ENCODE data around the gene DIRAS1.

DIRAS1 gene, protein sequence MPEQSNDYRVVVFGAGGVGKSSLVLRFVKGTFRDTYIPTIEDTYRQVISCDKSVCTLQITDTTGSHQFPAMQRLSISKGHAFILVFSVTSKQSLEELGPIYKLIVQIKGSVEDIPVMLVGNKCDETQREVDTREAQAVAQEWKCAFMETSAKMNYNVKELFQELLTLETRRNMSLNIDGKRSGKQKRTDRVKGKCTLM

DNA sequence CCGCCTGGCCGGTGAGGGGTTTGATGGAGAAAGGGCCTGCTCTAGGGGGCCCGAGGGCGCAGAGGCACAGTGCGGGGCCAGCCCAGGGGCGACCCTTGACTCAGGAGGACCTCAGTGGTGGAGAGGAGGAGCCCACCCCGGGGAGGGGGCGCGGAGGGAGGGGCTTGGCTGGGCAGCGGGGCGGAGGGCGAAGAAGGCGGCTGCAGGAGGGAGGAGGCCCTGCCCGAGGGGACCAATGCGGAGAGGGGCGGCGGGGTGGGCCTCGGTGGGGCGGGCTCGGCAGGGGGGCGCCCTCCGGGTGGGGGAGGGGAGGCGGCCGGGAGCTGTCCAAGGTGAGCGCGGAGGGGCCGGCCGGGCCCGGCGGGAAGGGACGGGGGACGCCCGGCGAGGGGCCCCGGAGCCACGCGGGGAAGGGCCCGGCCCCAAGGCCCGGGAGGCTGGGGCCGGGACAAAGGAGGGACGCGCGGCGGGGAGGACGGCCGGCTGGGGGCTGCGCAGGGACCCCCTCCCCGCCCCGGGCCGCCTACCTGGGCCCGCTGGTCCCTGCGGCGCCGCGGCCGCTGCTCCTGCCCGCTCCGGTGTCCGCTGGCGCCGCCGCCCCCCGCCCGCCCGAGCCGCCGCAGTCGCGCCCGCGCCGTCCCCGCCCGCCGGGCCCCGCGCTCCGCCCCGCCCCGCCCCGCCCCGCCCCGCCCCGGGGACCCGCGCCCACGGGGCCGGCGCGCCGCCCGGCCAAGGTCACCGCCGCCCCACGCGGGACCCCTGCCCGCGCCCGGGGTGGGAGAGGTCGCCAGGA, at the start of gene DIRAS1:
Gene DIRAS1 (minus strand): TSS at position 596 of the 793 bp plus-strand sequence. CDS start 3,566 bp downstream, outside the sequence.
- DNase-seq = no peak

DNA sequence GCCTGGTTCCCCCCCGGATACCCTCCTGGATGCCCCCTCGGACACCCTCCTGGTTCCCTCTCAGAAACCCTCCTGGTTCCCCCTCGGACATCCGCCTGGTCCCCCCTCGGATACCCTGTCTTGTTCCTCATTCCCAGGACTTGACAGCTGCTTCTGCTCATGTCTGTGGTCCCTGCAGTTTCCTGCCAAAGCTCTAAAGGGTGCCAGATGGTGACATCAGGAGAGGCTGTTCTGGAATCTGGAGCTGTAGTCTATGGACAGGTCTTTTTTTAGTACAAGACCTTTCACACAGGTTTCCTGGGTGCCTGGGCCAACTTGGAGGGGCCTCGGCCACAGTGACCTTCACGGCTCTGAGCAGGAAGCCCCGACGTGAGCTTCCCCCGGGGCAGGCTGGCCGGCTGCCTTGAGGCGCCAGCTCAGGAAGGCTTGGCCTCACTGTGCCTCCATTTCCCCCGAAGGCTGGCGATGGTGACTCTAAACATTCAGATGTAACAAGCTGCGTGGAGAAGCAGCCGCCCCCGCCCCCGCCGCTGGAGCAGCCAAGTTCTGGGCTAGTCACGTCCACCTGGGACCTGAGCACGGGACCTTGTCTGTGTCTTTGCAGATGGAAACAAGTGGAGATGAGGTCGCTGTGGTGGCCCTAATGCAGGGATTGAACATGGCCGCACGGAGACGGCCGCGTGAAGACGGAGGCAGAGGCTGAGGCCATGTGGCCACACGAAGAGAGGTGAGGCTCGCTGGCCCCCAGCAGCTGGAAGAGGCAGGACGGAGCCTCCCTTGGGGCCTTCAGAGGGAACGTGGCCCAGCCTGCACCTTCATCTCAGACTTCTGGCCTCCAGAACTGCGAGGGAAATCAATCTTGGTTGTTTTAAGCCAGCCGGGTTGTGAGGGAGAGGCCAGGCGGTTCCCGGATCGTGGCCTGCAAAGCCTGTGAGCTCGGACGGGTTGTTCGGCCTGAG, 49.2 kb upstream of the DIRAS1 start:
- DNase-seq = no peak

DNA sequence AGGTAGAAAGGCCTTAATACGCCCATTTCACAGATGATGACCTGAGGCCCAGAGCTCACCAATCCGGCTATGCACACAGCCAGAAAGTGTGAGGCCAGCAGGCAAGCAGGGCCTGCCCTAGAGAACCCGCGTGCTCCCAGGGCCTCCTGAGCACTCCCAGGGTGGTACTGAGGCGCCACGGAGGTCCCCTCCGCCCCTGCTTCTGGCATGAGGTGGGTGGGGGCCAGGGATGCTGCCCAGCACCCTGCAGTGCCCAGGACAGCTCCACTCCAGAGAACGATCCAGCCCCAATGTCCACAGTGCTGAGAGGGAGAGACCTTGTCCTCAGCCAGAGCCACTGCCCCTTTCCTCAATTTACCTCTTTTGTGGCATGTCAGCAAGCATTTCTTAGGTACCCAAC, 48.0 kb upstream of the DIRAS1 start:
- DNase-seq = no peak

DNA sequence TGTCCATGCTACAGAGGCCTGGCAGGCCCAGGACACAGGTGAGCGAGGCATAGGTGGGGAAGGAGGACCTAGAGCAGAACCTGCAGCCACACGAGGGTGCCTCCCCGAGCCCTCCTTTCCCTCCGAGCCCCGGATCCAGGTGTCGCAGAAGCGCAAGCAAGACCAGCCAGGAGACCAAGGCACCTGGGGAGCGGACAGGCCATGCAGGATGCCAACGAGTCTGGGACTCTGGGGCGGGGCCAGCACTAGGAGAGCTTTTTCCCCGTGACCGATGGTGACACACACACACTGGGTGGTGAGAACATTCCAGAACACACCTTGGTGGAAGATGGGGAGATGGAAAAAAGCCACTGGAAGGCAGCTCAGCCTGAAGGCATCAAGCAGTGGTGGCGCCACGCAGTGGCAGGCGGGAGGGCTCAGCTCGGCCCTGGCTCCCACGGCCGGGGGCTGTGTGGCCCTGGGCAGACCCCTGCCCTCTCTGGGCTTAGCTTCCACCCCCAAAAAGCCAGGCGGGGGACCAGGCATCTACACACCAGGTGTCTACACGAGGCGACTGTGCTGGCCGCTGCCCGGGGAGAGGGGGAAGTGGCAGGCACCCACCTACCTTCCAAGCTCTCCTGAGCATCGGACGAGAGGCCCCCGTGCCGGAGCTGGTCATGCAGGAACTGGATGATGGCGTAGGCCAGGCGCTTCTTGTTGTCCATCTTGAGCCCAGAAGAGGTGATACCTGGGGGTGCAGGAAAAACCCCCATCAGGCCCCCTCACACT, 47.4 kb upstream of the DIRAS1 start:
- no peak for DNase-seq

DNA sequence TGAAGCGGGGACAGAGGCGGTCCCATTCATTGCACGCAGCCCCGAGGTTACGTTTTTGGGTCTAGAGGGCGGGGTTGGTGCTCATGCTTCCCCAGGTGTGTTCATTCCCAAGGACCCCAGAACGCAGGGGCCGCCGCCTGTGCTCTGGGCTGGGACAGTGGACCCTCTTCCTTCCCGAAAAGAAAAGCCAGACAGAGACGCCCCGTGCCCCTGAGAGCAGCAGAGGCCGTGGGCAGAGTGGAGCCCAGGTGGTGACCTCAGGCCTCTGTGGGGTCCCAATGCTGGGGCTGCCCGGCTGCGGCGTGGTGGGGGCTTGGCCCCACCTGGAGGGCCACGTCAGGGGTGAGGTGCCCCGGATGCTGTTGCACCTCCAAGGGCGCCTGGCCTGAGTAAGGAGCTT, 46.5 kb upstream of the DIRAS1 start:
- no peak for DNase-seq

DNA sequence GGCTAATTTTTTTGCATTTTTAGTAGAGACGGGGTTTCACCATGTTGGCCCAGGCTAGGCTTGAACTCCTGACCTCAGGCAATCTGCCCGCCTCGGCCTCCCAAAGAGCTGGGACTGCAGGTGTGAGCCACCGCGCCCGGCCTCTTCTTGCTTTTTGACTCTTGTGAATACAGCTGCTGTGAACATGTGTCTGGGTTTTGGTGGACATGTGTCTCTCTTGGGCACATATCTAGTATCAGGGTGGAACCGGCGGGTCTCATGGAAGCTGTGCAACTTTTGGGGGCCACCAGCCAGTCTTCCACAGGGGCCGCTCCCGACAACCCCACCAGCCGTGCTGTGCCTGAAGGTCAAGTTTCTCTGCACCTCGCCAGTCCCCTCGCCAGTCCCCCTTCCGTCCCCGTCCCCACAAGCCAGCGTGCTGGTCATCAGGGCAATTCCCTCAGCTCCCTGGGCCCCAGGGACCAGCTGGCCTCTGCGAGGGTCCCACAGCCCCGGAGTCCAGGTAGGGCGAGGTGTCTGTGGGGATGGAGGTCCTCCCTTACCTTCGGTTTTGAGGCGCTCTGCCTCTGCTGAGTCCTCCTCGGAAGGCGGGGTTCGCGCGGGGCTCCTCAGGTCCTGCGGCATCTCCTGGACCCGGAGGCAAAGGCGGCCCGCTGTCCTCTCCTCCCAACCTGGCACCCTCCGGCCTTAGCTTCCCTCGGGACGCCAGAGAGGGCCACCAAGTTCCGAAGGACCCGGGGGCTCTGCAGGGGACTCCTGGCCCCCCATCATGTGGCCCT, 45.6 kb upstream of the DIRAS1 start:
- no peak for DNase-seq

DNA sequence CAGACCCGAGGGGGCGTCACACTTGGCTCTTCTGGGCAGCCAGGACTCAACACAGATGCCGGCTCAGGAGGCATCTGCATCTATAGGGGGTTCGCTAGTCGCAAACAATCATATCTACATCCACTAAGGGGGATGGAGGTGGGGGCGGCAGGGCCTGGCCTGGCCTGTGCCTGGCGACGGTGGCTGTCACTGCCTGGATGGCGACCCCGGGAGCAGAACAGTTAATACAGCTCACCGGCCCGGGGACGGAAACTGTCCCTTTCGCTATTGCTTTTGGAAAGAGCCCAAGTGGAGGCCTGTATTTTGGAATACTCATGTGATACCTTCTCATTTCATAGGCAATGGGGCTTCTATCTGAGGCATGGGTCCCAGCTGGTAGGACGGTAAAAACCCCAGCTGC, 44.2 kb upstream of the DIRAS1 start:
- no peak for DNase-seq

DNA sequence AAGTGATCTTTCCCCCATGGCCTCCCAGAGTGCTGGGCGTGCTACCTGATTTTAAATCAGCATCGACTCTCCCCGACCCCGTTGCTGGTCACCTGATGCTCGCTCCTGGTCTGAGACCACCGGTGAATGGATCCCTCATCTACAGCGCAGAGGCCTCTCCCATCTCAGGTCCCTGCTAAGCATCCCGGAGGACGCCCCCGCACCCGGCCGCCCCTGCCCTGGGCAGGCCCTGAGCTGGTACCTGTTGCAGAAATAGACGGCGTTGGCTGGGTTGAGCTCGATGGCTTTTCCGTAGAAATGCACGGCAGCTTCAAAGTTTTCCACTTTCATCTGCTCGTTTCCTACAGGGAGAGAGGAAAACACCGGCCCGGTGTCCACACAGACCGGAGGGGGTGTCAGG, 43.8 kb upstream of the DIRAS1 start:
- no peak for DNase-seq

DNA sequence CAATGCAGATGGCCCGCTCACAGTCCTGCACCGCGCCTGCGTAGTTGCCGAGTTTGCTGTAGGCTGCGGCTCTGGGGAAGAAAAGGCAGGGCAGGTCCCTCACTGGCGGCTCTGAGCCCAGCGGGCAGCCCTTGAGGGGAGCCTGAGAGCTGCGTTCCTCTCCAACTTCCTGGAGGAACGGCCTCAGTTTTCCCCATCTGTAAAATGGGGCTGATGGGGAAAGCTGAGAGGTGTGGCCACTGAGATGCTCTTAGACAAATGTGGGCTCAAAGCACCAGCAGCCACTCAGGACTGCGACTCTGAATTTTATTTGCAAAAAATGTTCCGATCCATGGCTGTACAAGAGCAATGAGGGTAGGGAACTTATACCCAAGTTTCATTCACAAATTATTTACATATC, 42.5 kb upstream of the DIRAS1 start:
- no peak for DNase-seq

DNA sequence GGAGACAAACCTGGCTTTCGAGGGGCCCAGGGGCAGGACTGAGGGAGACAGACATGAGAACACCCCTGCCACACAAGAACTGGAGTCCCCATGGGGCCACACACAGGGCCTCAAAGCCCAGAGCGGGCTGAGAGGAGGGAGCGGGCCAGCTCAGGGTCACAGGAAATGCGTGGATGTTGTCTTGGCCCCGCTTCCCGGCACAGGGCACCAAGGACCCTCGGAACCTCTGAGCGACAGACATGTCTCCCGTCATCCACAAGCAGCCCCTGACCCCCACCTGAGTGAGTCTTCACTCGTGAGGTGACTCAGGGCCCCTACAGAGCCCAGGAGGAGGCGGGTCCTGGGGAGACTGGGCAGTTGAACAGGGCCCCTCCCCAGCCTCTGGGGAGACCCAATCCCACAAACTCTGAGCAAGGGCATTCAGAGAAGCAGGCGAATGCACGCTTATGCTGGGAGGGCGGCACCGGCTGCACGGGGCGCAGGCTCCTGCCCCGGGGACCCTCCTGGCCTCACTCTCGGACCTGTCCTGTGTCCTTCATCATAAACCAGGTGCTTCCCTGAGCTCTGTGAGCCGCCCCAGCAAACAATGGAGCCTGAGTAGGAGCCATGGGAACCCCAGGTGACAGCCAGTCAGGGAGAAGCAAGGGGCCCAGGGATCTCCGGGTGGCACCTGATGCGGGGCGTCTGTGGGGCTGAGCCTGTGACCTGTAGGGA, 41.8 kb upstream of the DIRAS1 start:
- DNase-seq = no peak

DNA sequence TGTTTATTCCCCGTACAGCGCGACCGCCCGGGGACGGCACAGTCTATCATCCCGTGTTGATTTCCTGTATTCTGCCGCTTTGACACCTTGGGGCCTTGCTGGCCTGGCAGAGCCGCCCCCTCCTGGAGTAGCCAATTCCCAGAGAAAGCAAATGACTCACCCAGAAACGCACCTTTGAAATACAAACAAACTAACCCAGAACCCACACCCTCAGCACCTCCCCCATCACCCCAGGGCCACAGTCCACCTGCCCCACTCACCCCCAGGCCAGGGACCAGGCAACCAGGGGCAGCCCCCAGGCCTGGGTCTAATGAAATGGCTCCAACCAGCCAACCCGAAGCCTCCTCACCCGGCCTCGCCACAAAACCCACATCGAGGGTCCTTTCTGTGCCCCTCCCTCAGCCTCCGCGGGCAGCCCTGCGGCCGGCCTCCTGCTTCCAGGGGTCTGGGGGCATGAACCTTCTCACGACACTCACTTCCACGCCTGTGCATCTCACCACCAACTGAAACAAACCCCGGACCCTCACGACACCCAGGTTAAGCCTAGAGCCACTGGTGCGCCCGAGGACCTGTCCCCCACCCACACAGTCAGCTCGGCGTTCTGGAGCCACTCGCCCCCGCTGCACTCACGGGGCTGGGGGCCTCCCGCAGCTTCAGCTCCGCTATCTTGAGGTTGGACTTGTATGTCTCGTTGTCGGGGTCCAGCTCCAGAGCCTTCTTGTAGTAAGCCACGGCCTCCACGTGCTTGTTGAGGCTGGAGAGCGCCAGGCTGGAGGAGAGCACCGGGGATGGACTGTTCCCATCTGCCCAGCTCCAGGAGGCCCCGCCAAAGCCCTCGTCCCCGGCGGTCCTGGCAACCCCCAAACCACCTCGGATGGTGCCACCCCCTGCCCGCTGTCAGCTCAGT, 41.0 kb upstream of the DIRAS1 start:
- no peak for DNase-seq

DNA sequence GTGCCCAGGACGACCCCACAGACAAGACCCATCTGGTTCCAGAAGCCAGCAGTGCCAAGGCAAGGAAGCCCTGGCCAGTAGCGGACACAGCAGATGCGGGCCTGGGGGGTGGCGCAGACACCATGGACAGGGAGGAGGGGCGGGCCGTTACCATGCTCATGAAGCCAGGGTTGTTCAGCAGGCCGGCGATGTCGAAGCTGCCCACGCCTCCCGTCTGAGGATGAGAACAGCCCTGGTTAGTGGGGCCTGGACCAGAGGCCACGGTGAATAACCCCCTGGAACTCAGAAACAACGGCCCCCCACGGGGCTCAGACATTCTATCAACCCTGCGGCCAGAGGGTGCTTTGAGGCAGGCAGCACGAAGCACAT, 40.1 kb upstream of the DIRAS1 start:
- no peak for DNase-seq

DNA sequence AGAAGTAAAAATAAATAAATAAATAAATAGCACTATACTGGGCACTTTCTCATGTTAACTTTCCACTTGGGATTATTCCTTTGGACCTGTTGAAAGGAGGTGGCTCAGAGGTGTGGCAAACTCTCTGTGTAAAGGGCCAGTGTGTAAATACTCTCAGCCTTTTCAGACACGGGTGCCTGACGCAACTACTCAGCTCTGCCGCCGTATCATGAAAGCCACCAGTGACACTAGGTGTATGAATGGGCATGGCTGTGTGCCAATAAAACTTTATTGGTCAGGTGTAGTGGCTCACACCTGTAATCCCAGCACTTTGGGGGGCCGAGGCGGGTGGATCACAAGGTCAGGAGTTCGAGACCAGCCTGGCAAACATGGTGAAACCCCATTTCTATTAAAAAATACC, 38.8 kb upstream of the DIRAS1 start:
- no peak for DNase-seq

DNA sequence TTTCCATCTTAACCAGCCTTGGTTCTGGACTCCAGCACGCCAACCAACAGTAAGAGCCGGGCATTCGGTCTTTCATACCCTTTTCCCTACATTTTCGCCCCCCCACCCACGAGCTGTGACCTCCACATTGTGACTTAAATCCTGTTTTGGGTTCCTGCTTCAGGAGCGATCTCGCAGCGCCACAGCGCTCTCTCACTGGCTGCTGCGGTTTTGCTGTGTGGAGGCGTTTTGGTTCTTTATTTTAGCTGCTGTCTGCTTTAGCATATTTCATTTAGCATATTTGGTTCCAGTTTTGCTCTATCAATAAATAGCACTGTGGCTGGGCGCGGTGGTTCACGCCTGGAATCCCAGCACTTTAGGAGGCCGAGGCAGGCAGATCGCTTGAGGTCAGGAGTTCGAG, 38.2 kb upstream of the DIRAS1 start:
- no peak for DNase-seq

DNA sequence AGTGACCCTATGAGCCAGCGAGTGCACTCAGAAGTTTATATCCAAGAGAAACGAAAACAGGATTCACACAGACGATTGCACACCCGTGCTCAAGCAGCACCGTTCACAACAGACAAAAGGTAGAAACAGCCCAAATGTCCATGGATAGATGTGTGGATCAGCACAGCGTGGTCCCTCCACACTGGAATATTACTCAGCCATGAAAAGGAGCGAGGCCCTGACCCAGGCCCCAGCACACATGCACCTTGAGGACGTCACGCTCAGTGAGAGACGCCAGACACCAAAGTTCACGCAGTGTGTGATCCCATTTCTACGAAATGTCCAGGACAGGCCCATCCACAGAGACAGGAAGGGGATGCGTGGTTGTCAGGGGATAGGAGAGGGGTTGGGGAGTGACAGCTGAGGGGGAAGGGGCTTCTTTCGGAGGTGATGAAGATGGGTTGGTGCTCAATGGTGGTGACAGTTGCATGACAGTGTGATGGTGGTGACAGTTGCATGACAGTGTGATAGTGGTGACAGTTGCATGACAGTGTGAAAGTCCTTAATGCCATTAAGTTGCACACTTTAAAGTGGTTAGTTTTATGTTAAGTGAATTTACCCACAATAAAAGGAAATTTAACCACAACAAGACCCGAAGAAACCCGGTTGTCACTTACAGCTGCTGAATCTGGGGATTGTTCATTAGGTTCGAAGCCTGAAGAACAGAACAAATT, 37.6 kb upstream of the DIRAS1 start:
- no peak for DNase-seq

DNA sequence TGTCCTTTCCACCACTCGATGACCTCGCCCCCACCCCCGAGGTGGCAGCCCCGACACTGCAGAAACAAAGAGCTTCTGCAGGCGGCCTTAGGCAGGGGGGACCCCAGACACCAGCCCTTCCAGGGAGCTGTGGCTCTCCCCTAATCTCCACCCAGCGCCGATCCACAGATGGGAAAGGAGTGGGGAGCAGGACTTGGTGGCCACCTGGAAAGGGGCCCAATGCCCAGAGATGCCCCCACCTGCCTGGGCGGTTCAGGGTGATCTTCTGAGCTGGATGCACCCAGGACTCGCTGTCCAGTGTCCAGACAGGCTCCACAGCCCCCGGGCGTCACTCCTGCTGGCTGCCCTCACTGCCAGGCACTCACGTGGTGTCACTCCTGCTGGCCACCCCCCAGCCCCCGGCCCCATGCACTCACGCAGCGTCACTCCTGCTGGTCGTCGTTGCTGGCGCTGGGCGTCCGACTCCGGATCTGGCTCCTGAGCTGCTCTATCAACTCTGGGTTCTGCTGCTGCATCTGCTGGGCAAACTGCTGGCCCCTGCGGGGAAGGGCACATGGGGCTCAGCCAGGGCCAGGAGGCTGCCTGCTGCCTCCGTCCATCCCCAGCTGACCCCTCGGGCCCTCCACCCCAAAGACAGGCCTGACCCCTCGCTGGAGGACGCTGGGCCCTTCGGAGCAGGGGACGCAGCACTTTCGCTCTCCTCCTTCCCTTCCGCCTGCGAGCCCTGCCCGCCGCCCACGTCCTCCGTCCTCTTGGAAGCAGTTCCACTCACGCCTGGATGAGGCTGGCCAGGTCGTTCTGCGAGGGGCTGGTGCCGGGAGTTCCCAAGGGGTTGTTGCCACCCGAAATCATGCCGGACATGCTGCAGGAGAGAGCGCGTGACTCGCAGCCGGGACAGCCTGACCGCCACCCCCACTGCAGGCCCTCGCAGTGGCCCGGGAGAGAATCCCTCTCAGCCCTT, 36.0 kb upstream of the DIRAS1 start:
- DNase-seq = no peak

DNA sequence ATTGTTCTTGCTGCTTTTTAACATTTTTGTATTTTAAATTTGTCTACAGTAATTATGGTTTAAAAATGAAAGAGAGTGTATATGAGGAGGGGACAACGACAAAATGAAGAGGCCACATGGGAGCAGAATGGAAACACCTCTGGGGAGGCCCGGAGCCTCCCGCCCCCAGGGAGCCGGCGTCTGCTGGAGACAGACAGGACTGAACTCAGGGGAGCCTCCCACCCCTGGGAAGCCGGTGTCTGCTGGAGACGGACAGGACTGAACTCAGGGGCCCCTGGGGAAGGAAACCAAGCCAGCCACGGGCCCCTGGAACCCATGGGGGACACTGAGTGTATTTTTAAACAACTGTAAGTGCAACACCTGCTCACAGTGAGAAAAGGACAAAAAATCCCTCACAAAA, 35.3 kb upstream of the DIRAS1 start:
- no peak for DNase-seq

DNA sequence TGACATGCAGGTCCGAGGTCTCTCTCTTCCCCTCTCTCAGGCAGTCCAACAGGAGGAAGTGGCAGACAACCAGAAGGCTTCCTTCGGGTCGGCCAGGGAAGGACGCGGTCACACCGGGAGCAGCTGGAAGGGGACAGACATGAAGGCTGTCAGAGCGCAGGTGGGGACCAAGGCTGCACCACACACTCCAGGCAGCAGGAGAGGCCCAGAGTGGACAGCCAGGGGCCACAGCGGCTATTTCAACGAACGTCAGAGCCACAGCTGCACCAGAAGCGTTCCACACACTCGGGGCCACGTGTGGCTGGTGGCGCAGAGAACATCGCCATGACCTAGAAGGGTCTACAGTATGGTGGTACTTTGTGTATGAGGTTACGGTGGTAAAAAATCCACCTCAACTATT, 34.6 kb upstream of the DIRAS1 start:
- no peak for DNase-seq

DNA sequence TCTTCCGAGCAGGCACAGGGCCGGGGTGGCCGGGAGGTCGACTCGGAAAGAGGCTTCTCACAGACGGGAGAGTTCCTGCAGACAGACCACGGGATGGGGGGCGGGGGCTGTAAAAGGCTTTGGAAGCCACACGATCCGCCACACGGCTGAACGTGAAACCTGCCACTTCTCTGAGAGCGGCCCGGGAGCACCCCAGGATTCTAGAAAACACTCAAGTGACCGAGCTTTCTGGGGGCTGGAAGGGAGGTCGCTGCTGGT, 34.2 kb upstream of the DIRAS1 start:
- no peak for DNase-seq

Measured in DMS79 treated with DMSO at 0.1 percent for 48 hours (cell line).